ENCODE data around the gene CNOT2. TPM values are rescaled to one million over a fixed set of nuclear protein-coding genes. Genes with fewer than 3 reads are reported as not detected.
"Not testable (repeated sequence)": the region's sequence is repeated elsewhere in the genome, so short reads cannot be mapped to it uniquely, and the experiment has no call there.

Gene CNOT2
- total and polyA plus RNA-seq, 4 experiments from 2014 or later, result 93.5 to 121 (median 117) TPM

DNA sequence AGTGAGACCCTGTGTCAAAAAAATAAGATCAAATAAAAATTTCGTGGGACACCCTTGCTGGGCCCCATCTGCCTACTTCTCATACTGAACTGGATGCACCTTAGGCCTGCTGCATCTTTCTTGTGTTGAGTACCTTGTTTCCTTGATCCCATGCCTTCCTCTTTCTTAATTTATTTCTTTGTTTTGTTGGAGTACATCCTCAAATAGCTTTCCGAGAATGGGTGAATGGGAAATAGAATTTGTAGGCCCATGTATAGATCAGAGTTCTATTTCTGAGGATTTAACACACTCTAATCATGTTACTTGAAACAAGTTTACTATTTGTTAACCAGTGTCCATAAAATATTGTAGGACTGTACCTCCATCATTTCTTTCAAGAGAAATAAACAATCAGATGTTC, 146.4 kb downstream of the CNOT2 start:
- ChIA-PET POLR2A (ENCODE audit: partially characterized antibody) (no interaction called here), CTCF (ENCODE audit: partially characterized antibody) (no interaction called here)
- intact Hi-C loops (cut with micrococcal nuclease), result no loop called here
- Mint-ChIP-seq H3K4me3 (no peak overlapping the region), H3K36me3 (peaks cover 0 to 4% of the 10 kb centered on the region in 2 donors), H3K9me3 (peaks cover 0 to 6% (median 2%) of the 10 kb centered on the region in 8 donors), H3K4me1 (no peaks in the 10 kb centered on the region), H3K27me3 (no peaks in the 10 kb centered on the region), H3K27ac (no peak overlapping the region)
- Histone ChIP-seq H3K27ac (ENCODE audit: low read depth, low read length) (no peak overlapping the region), H3K9me3 (ENCODE audit: control insufficient read depth in 1 of 2, low read length in 2 of 2) (no peaks in the 10 kb centered on the region), H3K4me1 (ENCODE audit: insufficient read depth, low read length) (no peaks in the 10 kb centered on the region), H3K4me3 (ENCODE audit: low read length in 2 of 2) (no peak overlapping the region), H3K27me3 (ENCODE audit: insufficient read depth, low read length) (no peaks in the 10 kb centered on the region), H3K36me3 (ENCODE audit: insufficient read depth, low read length) (no peaks in the 10 kb centered on the region)
- DNase-seq, result no peak

DNA sequence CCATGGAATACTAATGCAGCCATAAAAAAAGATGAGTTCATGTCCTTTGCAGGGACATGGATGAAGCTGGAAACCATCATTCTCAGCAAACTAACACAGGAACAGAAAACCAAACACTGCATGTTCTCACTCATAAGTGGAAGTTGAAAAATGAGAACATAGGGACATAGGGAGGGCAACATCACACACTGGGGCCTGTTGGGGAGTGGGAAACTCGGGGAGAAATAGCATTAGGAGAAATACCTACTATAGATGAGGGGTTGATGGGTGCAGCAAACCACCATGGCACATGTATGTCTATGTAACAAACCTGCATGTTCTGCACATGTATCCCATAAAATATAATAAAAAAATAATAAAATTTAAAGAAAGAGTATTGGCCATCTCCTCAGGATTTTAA, 149.4 kb downstream of the CNOT2 start:
- H3K27ac Mint-ChIP-seq; H3K36me3 Mint-ChIP-seq; H3K27me3 Mint-ChIP-seq; H3K9me3 ChIP-seq (ENCODE audit: control insufficient read depth in 1 of 2, low read length in 2 of 2); CTCF ChIA-PET (ENCODE audit: partially characterized antibody); H3K4me1 ChIP-seq (ENCODE audit: insufficient read depth, low read length); H3K27ac ChIP-seq (ENCODE audit: low read depth, low read length); DNase-seq; H3K36me3 ChIP-seq (ENCODE audit: insufficient read depth, low read length); H3K4me1 Mint-ChIP-seq; H3K27me3 ChIP-seq (ENCODE audit: insufficient read depth, low read length); H3K4me3 Mint-ChIP-seq; H3K4me3 ChIP-seq (ENCODE audit: low read length in 2 of 2); H3K9me3 Mint-ChIP-seq; intact Hi-C loops (cut with micrococcal nuclease); POLR2A ChIA-PET (ENCODE audit: partially characterized antibody): not testable (repeated sequence)

DNA sequence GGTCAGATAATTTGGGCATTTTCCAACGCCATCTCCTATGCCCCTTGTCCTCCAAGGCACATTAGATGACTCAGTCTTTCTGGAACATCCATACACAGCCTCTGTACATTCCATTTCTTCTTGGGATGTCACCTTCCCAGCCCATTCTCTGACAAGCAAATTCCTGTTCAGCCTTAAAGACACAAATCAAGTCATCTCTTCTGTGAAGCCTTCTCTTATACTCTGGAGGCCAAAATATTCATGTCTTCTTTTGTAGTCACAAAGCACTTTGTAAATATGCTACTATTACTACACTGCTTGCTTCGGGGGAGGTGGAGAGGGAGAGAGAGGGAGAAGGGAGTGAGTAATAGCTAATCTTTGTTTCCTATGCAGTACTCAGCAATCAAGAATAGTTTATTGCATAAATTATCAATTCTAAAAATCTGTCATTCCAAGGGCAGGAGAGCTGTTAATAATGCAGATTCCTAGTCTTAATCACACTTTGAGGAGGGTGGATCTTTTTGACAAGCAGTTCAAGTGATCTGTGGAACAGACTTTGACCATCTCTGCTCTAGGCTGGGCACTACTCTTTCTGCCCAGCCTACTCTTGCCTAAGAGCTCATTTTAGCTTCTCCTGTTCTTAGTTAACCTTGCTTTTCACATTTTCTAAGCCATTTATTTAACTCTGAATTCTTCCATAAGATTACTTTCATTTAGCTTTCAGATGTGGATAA, 150.7 kb downstream of the CNOT2 start:
- Histone ChIP-seq H3K36me3 (ENCODE audit: insufficient read depth, low read length) (no peaks in the 10 kb centered on the region), H3K9me3 (ENCODE audit: control insufficient read depth in 1 of 2, low read length in 2 of 2) (no peaks in the 10 kb centered on the region), H3K4me3 (ENCODE audit: low read length in 2 of 2) (no peak overlapping the region), H3K27me3 (ENCODE audit: insufficient read depth, low read length) (no peaks in the 10 kb centered on the region), H3K27ac (ENCODE audit: low read depth, low read length) (no peak overlapping the region), H3K4me1 (ENCODE audit: insufficient read depth, low read length) (no peaks in the 10 kb centered on the region)
- POLR2A ChIA-PET (ENCODE audit: partially characterized antibody), result no interaction called here
- no peak overlapping the region for H3K4me3 Mint-ChIP-seq
- H3K9me3 Mint-ChIP-seq, result peaks cover 0 to 6% (median 1%) of the 10 kb centered on the region in 8 donors
- H3K27me3 Mint-ChIP-seq, result no peaks in the 10 kb centered on the region
- H3K4me1 Mint-ChIP-seq, result no peaks in the 10 kb centered on the region
- no peak for DNase-seq
- H3K36me3 Mint-ChIP-seq, result peaks cover 0 to 4% of the 10 kb centered on the region in 2 donors
- CTCF ChIA-PET (ENCODE audit: partially characterized antibody), result no interaction called here
- no peak overlapping the region for H3K27ac Mint-ChIP-seq
- intact Hi-C loops (cut with micrococcal nuclease), result no loop called here

DNA sequence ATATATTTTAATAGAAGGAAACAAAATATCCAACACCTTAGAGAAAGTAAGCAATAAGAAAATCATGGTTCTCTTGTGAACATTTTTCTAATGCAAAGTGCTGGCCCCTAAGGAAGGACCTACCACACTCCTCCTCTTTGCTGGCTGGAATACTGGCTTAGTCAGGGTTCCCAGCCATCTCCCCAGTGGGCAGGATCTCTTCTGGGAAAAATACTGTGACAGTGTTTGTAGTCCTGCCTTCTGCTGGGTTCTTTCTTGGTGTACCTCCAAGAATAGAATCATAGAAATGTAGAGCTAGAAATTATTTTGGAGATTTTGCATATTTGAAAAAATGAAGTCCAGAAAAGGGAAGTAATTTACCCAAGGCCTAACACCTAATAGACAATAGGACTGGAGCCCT, 154.8 kb downstream of the CNOT2 start:
- Mint-ChIP-seq H3K4me1 (no peaks in the 10 kb centered on the region), H3K36me3 (peaks cover 0 to 13% of the 10 kb centered on the region in 2 donors), H3K4me3 (no peak overlapping the region), H3K27ac (no peak overlapping the region), H3K9me3 (no peaks in the 10 kb centered on the region), H3K27me3 (no peaks in the 10 kb centered on the region)
- Histone ChIP-seq H3K27me3 (ENCODE audit: insufficient read depth, low read length) (no peaks in the 10 kb centered on the region), H3K4me1 (ENCODE audit: insufficient read depth, low read length) (no peaks in the 10 kb centered on the region), H3K27ac (ENCODE audit: low read depth, low read length) (no peak overlapping the region), H3K4me3 (ENCODE audit: low read length in 2 of 2) (no peak overlapping the region), H3K9me3 (ENCODE audit: control insufficient read depth in 1 of 2, low read length in 2 of 2) (no peaks in the 10 kb centered on the region), H3K36me3 (ENCODE audit: insufficient read depth, low read length) (no peaks in the 10 kb centered on the region)
- ChIA-PET CTCF (ENCODE audit: partially characterized antibody) (no interaction called here), POLR2A (ENCODE audit: partially characterized antibody) (no interaction called here)
- DNase-seq, result no peak
- intact Hi-C loops (cut with micrococcal nuclease), result no loop called here

DNA sequence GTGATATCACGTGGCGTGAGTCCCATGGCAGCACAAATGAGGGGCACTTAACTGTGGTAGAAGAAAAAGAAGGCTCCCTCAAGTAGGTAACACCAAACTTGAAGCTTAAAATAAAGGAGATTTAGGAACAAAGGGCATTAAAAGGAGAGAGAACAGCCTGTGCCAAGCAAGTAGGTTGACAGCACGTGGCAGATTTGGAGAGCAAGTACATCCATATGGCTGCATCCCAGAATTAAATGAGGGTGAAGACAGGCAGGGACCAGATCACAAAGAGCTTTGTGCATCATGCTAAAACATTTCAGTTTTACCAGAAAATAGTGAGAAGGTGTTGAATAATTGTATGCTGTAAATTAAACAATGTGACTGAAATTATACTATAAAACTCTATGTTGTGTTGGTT, 155.6 kb downstream of the CNOT2 start:
- Histone ChIP-seq H3K27me3 (ENCODE audit: insufficient read depth, low read length) (no peaks in the 10 kb centered on the region), H3K36me3 (ENCODE audit: insufficient read depth, low read length) (no peaks in the 10 kb centered on the region), H3K27ac (ENCODE audit: low read depth, low read length) (no peak overlapping the region), H3K4me3 (ENCODE audit: low read length in 2 of 2) (no peak overlapping the region), H3K4me1 (ENCODE audit: insufficient read depth, low read length) (no peaks in the 10 kb centered on the region), H3K9me3 (ENCODE audit: control insufficient read depth in 1 of 2, low read length in 2 of 2) (no peaks in the 10 kb centered on the region)
- ChIA-PET POLR2A (ENCODE audit: partially characterized antibody) (no interaction called here), CTCF (ENCODE audit: partially characterized antibody) (no interaction called here)
- Mint-ChIP-seq H3K27me3 (no peaks in the 10 kb centered on the region), H3K27ac (no peak overlapping the region), H3K4me3 (no peak overlapping the region), H3K9me3 (no peaks in the 10 kb centered on the region), H3K36me3 (peaks cover 0 to 13% of the 10 kb centered on the region in 2 donors), H3K4me1 (no peaks in the 10 kb centered on the region)
- no peak for DNase-seq
- intact Hi-C loops (cut with micrococcal nuclease), result no loop called here

DNA sequence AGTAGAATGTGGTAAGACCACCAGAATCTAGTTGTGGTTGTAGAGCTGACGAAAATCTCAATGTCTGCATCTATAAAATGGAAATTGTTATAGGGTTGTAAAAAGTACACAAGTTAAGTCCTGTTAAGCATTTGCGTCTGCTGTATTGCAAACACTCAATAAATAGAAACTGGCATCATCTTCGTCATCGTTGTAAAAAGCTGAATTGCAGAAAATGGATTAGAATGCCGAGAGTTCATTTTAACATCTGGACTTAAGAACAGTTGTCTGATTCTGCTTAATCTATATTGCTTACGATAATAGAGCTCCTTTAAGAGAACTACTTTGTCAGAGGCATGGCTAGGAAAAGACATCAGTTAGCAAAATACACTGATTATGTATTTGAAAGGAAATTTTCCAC, 156.1 kb downstream of the CNOT2 start:
- H3K9me3 ChIP-seq (ENCODE audit: control insufficient read depth in 1 of 2, low read length in 2 of 2), result no peaks in the 10 kb centered on the region
- no peaks in the 10 kb centered on the region for H3K4me1 Mint-ChIP-seq
- no peak overlapping the region for H3K4me3 ChIP-seq (ENCODE audit: low read length in 2 of 2)
- no peaks in the 10 kb centered on the region for H3K9me3 Mint-ChIP-seq
- intact Hi-C loops (cut with micrococcal nuclease), result no loop called here
- peaks cover 0 to 13% of the 10 kb centered on the region in 2 donors for H3K36me3 Mint-ChIP-seq
- H3K27me3 Mint-ChIP-seq, result no peaks in the 10 kb centered on the region
- CTCF ChIA-PET (ENCODE audit: partially characterized antibody), result no interaction called here
- H3K4me1 ChIP-seq (ENCODE audit: insufficient read depth, low read length), result no peaks in the 10 kb centered on the region
- no peak overlapping the region for H3K4me3 Mint-ChIP-seq
- no peak overlapping the region for H3K27ac ChIP-seq (ENCODE audit: low read depth, low read length)
- no peaks in the 10 kb centered on the region for H3K36me3 ChIP-seq (ENCODE audit: insufficient read depth, low read length)
- H3K27ac Mint-ChIP-seq, result no peak overlapping the region
- H3K27me3 ChIP-seq (ENCODE audit: insufficient read depth, low read length), result no peaks in the 10 kb centered on the region
- POLR2A ChIA-PET (ENCODE audit: partially characterized antibody), result no interaction called here
- no peak for DNase-seq

DNA sequence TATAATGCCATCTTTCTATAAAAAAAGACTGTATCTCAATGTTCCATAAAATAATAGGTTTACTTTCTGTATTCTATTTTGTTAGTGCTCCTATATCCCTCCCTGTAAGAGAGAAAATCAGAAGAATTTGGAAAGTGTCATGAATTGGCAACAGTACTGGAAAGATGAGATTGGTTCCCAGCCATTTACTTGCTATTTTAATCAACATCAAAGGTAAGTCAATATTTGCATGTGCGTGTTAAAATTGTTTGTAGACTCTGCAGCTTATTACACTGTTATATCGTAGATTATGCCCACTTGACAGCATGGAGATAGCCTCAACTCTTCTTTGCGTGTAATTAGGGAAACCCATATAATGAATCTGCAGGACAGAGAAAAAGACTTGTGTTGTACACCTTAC, 156.9 kb downstream of the CNOT2 start:
- Mint-ChIP-seq H3K9me3 (no peaks in the 10 kb centered on the region), H3K4me1 (no peaks in the 10 kb centered on the region), H3K36me3 (peaks cover 0 to 13% of the 10 kb centered on the region in 2 donors), H3K4me3 (no peak overlapping the region), H3K27me3 (no peaks in the 10 kb centered on the region), H3K27ac (no peak overlapping the region)
- Histone ChIP-seq H3K36me3 (ENCODE audit: insufficient read depth, low read length) (no peaks in the 10 kb centered on the region), H3K4me1 (ENCODE audit: insufficient read depth, low read length) (no peaks in the 10 kb centered on the region), H3K4me3 (ENCODE audit: low read length in 2 of 2) (no peak overlapping the region), H3K27ac (ENCODE audit: low read depth, low read length) (no peak overlapping the region), H3K9me3 (ENCODE audit: control insufficient read depth in 1 of 2, low read length in 2 of 2) (no peaks in the 10 kb centered on the region), H3K27me3 (ENCODE audit: insufficient read depth, low read length) (no peaks in the 10 kb centered on the region)
- DNase-seq, result no peak
- CTCF ChIA-PET (ENCODE audit: partially characterized antibody), result no interaction called here
- intact Hi-C loops (cut with micrococcal nuclease), result no loop called here
- POLR2A ChIA-PET (ENCODE audit: partially characterized antibody), result no interaction called here

DNA sequence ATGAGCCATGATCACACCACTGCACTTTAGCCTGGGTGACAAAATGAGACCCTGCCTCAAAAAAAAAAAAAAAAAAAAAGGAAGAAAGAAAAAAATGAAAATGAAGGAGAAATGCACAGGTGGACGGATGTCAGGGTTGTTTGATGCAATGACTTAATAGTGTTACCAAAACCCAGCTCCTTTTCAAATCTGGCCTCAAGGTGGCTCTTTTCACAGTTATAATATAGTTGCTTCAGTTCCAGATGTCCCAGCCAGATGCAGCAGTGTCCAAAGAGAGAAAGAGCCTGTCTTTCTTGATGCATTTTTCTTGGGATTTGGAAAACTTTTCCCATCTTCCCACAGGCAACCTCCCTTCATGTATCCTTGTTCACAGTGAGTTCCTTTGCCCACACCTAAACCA, 159.4 kb downstream of the CNOT2 start:
- POLR2A ChIA-PET (ENCODE audit: partially characterized antibody), result no interaction called here
- H3K4me1 Mint-ChIP-seq, result no peaks in the 10 kb centered on the region
- CTCF ChIA-PET (ENCODE audit: partially characterized antibody), result no interaction called here

More for the DNA sequence above, 159.4 kb downstream of the CNOT2 start:
- Histone ChIP-seq H3K27me3 (ENCODE audit: insufficient read depth, low read length) (no peaks in the 10 kb centered on the region), H3K27ac (ENCODE audit: low read depth, low read length) (no peak overlapping the region), H3K9me3 (ENCODE audit: control insufficient read depth in 1 of 2, low read length in 2 of 2) (no peaks in the 10 kb centered on the region), H3K4me3 (ENCODE audit: low read length in 2 of 2) (no peak overlapping the region), H3K4me1 (ENCODE audit: insufficient read depth, low read length) (no peaks in the 10 kb centered on the region), H3K36me3 (ENCODE audit: insufficient read depth, low read length) (no peaks in the 10 kb centered on the region)
- H3K27ac Mint-ChIP-seq, result no peak overlapping the region
- intact Hi-C loops (cut with micrococcal nuclease), result no loop called here
- peaks cover 0 to 13% of the 10 kb centered on the region in 2 donors for H3K36me3 Mint-ChIP-seq
- H3K4me3 Mint-ChIP-seq, result no peak overlapping the region
- no peaks in the 10 kb centered on the region for H3K27me3 Mint-ChIP-seq
- H3K9me3 Mint-ChIP-seq, result no peaks in the 10 kb centered on the region
- no peak for DNase-seq
